H4 (cell line): ENCODE results near the gene OAT. TPM values are rescaled to one million over a fixed set of nuclear protein-coding genes. Genes with fewer than 3 reads are reported as not detected.
A peak's percentile ranks its signal among the peaks of the same experiment; 100 is the strongest.
"Not testable (repeated sequence)": the region's sequence is repeated elsewhere in the genome, so short reads cannot be mapped to it uniquely, and the experiment has no call there.

Experiments
- DNase-seq: peaks from one replicate; pipeline ENCODE4 v3.0.0-alpha.2; 2015; ENCODE audit warnings: low spot score
- total RNA-seq: library from RNA; depleted of rRNA; stranded (reverse); fragments of >200 nt; shearing (Covaris generic); gene quantifications from 2 replicates; pipeline ENCODE4 v1.2.3, GENCODE V29; 2014

The OAT gene
- total RNA-seq, 1 experiment from 2014 or later = 200 TPM

GRCh38 chr10:124447751-124448466, 29.2 kb upstream of the OAT start:
- no peak for DNase-seq

- DNase-seq = no peak
Observed at GRCh38 chr10:124446830-124447750, 28.4 kb upstream of the OAT start.

- not testable (repeated sequence) for DNase-seq
Observed at GRCh38 chr10:124441694-124442093, 23.0 kb upstream of the OAT start.

GRCh38 chr10:124436191-124436638, 17.5 kb upstream of the OAT start:
- DNase-seq = peak; percentile 66

GRCh38 chr10:124435683-124436082, 17.0 kb upstream of the OAT start:
- not testable (repeated sequence) for DNase-seq

- DNase-seq = no peak
Observed at GRCh38 chr10:124433461-124433860, 14.7 kb upstream of the OAT start.

GRCh38 chr10:124430077-124430476, 11.4 kb upstream of the OAT start:
- DNase-seq = no peak

- DNase-seq = no peak
Observed at GRCh38 chr10:124429576-124429975, 10.9 kb upstream of the OAT start.

- no peak for DNase-seq
Observed at GRCh38 chr10:124428207-124428777, 9.6 kb upstream of the OAT start.

GRCh38 chr10:124425227-124425962, 6.7 kb upstream of the OAT start:
- DNase-seq = no peak

GRCh38 chr10:124423813-124424212, 5.1 kb upstream of the OAT start:
- no peak for DNase-seq

- no peak for DNase-seq
Observed at GRCh38 chr10:124422742-124423141, 4.0 kb upstream of the OAT start.

- DNase-seq = no peak
Observed at GRCh38 chr10:124420254-124420653, 1.5 kb upstream of the OAT start.

- DNase-seq = no peak
Observed at GRCh38 chr10:124419635-124420034, 912 bp upstream of the OAT start.

GRCh38 chr10:124417895-124418725, 613 bp downstream of the OAT start:
- DNase-seq = peak; percentile 23

GRCh38 chr10:124416733-124417132, 2.0 kb downstream of the OAT start:
- DNase-seq = no peak

- DNase-seq = no peak
Observed at GRCh38 chr10:124415210-124415609, 3.5 kb downstream of the OAT start.

- no peak for DNase-seq
Observed at GRCh38 chr10:124414076-124414475, 4.6 kb downstream of the OAT start.

GRCh38 chr10:124409696-124410095, 9.0 kb downstream of the OAT start:
- DNase-seq = no peak

- no peak for DNase-seq
Observed at GRCh38 chr10:124408357-124408756, 10.4 kb downstream of the OAT start.

GRCh38 chr10:124407456-124407855, 11.3 kb downstream of the OAT start:
- DNase-seq = no peak
